Measurements from ENCODE around the gene ECM1.

ECM1 gene

DNA sequence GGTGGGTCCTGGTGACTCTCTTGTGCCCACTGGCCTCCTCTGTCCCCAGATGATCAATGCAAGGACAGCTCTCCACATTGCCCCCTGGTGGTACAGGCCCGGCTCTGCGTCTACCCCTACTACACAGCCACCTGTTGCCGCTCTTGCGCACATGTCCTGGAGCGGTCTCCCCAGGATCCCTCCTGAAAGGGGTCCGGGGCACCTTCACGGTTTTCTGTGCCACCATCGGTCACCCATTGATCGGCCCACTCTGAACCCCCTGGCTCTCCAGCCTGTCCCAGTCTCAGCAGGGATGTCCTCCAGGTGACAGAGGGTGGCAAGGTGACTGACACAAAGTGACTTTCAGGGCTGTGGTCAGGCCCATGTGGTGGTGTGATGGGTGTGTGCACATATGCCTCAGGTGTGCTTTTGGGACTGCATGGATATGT lies 52.1 kb downstream of the ECM1 start:
- DNase-seq, result peak; percentile 87

DNA sequence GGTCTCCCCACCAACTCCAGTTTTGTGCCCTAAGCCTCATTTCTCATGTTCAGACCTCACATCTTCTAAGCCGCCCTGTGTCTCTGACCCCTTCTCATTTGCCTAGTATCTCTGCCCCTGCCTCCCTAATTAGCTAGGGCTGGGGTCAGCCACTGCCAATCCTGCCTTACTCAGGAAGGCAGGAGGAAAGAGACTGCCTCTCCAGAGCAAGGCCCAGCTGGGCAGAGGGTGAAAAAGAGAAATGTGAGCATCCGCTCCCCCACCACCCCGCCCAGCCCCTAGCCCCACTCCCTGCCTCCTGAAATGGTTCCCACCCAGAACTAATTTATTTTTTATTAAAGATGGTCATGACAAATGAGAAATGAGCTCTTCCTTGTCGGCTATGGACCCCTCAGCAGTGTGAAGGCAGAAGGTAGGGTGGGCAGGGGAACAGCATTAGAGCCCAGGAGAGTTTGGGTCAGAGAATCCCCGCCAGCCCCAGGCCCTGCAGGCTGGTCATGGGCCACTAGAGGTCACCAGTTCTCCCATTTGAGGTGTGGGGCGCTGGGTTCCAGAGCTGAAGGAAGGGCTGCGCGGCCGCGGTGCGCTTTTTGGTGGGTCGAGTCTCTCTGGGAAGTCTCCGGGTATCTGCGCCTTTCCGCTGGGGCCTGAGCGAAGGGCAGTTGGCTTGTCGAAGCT lies 52.8 kb downstream of the ECM1 start:
- peak; percentile 92 for DNase-seq

DNA sequence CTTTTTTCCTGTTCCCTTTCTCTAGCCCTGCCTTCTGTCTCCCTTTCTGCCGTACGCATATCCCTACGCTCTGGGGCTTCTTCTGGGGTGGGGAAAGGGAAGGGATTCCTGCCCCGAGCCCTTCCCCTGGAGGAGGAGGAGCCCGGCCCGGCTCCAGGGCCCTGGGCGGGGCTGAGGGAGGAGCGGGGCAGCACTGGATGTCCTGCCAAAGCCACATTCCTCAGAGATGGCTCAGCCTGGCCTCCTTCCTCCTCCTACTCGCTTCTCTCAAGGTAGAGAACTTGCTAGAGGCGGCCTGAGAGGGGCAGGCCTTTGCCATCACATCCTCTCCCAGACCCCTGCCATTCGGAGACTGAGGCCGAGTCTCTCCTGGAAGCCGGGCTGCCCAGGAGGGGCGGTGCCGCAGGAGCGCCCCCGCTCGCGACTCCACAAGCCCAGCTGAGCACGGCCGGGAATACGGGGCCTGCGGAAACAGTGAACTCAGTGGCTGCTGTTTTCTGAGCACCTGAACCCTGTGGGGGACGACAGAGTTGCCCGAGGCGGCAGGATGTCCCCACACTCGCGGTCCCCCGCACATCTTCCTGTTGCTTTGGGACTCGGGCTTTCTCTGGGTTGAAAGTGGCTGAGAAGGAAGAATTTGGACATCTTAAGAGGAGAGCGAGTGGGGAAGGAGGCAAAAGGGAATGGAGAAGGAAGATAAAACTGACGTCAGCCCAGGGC lies 53.5 kb downstream of the ECM1 start:
- peak; percentile 82 for DNase-seq

DNA sequence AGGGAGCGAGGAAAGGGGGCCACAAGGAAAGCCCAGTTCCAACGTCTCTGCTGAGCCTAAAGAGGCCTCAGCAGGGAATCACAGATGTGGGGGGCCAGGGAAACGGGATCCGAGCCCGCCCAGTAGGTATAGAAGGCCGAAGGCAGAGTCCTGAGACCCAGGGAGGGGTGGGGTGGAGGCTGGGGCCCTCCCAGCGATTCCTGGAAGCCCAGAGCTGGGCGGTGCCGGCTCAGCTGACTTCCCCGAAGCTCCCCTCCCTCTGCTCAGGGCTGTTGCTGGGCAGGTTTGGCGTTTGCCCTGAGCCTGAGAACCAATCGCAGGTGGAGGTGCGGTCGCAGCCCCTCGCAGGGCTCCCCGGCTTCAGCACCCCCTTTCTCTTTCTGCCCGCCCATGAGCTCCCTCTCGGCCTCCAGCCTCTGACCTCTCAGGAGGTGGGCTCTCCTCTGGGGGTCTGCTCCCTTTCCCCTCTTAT lies 54.1 kb downstream of the ECM1 start:
- peak; percentile 94 for DNase-seq

DNA sequence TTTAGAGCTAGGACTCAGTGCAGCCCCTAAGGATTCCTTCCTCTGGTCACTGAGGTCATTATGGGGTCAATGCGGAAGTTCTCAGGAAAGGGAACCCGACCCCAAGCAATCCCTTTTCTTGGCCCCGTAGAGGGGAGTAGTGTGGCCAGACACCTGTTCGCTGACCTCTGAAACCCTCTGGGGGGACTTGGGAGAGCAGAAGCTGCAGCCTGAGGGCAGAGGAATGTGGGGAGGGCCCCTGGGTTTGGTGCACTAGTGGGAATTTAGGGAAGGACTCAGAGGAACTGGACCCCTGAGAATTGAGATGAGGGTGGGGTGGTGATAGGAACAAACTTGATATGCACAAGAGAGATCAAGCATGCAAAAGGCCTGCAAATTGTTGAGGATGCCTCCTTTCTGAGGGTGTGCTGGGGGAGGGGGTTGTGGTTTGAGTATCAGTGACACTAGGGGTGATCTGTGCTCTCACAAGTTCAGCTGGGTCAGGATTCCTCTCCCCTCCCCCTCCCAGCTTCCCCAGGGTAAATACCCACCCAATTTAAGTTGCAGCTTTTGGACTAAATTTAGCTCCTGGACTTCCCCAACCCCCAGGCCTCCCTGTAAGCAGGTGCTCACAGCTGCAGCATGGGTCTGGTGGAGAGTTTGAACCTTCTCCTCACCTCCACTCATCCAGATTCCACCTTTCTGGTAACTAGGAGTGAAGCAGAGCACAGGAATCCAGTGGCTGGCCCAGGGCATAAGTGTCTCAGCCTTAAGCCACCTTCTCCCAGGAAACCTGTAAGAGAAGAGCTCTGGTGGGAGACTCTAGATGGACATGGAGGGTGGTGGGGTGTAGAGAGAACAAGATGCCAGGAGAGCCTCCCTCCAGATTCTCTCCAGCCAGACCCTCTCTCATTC lies 54.8 kb downstream of the ECM1 start:
- DNase-seq, result peak; percentile 83
